GM18511 (cell line): ENCODE data around the gene ROBO1.

Experiments
- ATAC-seq: cut with Tn5 transposase; IDR thresholded peaks from one replicate; pipeline ENCODE4 v1.9.1; 2021; ENCODE audit warnings: mild to moderate bottlenecking, moderate library complexity; ENCODE audit not compliant: unreplicated experiment

ROBO1 gene

GRCh38 chr3:79672075-79672474, 95.7 kb downstream of the ROBO1 start:
- ATAC-seq: no peak

GRCh38 chr3:79670178-79670577, 97.6 kb downstream of the ROBO1 start:
- no peak for ATAC-seq

GRCh38 chr3:79664455-79664854, 103.3 kb downstream of the ROBO1 start:
- no peak for ATAC-seq

GRCh38 chr3:79661896-79662295, 105.9 kb downstream of the ROBO1 start:
- ATAC-seq: no peak

- no peak for ATAC-seq
Measured at GRCh38 chr3:79657076-79657475, 110.7 kb downstream of the ROBO1 start.

DNA sequence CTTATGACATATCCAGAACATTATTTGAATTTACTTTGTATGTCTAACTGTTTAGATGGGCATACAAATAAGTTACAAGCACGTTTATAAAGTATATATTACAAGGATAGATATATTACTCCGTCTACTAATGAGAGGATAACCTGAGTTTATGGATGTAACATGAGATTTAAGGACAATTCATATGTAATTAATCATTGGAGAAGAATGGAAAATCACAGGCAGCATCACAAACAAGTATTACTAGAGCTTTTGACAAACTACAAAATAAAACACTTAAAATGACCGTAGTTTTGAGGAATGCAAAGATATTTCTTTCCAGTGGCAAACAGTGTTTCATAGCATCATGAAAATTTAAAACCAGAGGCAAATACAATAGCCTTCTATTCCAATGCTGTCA, 113.8 kb downstream of the ROBO1 start:
- ATAC-seq: no peak

DNA sequence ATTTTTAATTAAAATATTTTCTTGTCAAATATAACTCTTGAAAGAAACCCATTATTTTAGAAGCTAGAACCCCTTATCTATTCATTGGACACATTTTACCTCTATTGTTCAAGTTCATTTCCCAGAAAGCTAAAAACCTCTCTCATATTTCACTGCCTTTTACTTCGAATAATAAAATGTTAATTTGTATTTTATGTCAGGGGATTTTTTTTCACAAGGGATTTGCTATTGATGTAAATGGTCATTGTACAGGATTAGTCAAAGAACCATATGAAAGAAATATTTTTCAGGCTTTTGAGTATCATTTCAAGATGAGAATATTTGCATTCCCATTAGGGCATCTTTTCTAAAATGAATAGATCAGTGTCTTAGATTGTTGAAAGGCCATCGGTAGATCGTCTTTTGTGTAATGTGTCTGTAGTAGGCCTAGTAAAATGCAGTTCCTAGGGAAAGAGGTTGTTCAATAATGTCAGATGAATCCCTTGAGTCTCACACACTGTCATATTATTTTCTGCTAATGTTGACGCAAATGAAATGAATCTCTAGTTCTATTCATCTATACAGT, 114.5 kb downstream of the ROBO1 start:
- ATAC-seq: no peak

DNA sequence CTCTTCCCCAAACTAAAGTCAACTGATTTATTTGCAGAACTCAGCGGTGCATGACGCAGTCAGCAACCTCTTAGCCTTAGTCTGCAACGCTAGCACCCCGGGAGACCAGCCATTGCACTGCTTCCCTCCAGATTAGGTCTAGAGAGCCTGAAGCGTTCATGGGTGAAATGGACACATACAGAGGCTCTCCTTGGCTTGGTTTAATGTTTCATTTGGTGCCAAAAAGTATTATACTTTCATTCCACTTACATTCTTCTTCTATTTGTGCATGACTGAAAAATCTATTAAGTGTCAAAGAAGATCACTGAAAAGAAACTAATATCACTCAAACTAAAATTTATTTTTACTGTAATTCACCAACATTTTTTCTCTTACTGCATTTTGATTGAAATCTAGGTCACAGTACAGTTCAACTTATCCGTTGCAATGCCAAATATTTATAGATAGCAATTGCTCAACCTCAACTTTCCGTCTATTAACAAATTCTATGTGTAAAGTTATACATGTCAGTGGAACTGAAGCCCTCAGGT, 116.2 kb downstream of the ROBO1 start:
- no peak for ATAC-seq

DNA sequence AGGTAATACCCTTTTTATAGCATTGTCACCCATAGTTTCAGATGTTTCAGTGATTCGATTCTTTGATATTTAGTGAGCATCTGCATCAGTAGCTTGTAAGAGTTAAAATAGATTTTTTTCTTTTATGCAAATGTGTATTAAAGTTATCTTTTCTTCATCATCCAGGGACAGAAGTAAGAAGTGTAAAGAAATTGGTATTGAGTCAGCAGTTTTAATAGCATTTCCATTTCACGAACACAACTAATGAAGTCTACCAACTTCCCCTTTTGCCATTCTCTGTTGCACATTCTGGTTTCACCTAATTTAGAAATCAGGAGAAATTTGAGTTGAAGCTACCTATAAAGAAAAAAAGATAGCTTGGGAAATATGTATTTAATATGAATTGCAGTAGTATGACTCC, 127.9 kb downstream of the ROBO1 start:
- ATAC-seq: no peak

DNA sequence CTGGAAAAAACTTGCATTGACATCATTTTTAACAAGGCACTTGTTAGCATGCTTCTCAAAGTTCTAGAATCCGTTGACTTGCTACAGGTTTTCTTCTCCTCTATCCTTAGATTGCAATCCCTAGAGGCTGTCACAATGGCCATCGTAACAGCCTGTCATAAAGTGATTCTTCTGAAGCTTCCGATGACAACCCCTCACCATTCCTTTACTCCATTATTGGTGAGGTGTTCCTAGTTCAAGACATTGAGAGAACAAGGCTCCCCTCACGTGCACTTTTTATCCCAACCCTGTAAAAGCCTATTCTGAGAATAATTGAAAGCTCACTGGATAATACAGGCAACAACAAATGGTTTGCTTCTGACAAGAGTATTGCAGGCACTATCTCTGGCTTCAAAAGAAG, 131.4 kb downstream of the ROBO1 start:
- ATAC-seq: no peak

DNA sequence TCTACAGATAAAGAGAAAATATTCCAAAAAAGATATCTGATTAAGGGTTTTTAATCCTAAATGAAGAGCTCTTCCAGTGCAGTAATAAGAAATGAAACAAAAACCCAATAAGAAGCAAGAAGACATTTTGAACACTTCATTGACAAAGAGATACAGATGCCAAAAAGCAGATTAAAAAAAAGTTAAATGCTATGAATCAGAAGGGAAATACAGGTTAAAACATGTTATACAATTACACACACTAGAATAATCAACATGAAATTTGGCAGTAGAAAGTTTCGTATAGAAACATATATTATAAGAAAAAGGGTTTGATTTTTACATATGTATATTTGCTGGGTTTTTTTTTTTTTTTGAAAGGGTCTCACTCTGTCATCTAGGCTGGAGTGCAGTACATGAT, 135.0 kb downstream of the ROBO1 start:
- no peak for ATAC-seq

- no peak for ATAC-seq
Measured at GRCh38 chr3:79618883-79619282, 148.9 kb downstream of the ROBO1 start.

DNA sequence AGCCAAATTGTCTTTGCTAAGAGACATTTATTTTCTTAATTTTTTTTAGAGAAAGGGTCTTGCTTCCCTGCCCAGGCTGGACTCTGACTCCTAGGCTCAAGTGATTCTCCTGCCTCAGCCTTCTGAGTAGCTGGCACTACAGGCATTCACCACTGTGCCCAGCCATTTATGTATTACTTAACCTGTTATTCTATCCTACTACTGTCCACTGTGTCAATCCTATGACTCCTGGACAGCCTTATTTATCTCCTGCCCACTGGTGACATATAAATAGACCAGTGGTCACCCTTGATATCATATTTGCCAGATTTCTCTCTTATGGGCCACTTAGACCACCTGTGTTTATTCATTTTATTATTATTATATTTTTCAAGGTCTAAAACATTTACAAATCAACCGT, 161.4 kb downstream of the ROBO1 start:
- ATAC-seq: no peak

GRCh38 chr3:79604681-79605080, 163.1 kb downstream of the ROBO1 start:
- ATAC-seq: no peak

- ATAC-seq: no peak
Measured at GRCh38 chr3:79602385-79602784, 165.4 kb downstream of the ROBO1 start.

GRCh38 chr3:79598594-79598993, 169.2 kb downstream of the ROBO1 start:
- ATAC-seq: no peak

DNA sequence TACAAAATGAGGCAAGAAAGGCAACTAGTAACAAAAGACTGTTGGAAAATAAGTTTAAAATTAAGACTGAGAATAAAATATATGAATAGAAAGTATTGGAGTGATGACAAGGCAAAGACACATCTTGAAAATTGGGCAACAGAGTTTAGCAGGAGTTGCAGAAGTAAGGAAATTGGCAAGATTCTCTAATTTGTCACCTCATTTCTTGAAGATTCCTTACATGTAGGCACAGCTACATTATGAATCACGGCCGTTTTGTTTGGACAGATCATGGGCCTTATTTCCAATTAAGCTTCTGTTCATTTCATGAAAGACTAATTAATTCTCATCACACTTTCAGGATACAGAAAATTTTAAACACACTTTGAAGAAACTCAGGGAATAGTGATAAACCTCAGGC, 170.1 kb downstream of the ROBO1 start:
- ATAC-seq: no peak

DNA sequence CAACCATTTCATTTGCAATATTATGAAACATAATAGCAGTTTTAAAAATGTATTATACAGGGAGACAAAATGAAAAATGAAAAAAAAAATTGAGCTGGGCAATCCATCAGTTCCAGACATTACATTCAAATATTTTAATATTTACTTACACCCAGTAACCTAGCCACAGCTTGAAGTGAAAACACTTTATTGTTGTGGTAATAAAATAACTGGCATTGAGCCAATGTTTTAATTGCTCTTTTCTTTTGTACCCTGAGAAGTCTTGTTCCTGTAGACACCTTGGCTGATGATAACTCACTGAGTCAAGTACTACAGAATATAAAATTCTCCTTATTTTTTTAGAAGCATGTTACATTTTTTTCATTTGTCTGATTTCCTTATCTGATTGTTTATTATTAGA, 180.6 kb downstream of the ROBO1 start:
- no peak for ATAC-seq

- ATAC-seq: no peak
Measured at GRCh38 chr3:79586232-79586631, 181.6 kb downstream of the ROBO1 start.

DNA sequence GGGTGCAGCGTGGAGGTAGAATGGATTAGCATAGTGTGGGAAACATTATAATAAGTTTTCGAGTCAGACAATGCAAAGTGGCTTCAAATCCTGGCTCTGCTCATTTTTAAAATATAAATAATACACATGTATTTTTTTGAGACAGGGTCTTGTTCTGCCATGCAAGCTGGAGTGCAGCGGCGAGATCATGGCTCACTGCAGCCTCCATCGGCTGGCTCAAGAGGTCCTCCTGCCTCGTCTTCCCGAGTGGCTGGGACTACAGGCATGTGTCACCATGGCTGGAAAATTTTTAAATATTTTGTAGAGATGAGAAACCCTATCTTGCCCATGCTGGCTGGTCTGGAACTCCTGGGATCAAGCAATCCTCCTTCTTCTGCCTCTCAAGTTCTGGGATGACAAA, 194.9 kb downstream of the ROBO1 start:
- no peak for ATAC-seq

- no peak for ATAC-seq
Measured at GRCh38 chr3:79568938-79569337, 198.9 kb downstream of the ROBO1 start.

- ATAC-seq: peak; percentile 85
Measured at GRCh38 chr3:79564192-79564591, 203.6 kb downstream of the ROBO1 start.

DNA sequence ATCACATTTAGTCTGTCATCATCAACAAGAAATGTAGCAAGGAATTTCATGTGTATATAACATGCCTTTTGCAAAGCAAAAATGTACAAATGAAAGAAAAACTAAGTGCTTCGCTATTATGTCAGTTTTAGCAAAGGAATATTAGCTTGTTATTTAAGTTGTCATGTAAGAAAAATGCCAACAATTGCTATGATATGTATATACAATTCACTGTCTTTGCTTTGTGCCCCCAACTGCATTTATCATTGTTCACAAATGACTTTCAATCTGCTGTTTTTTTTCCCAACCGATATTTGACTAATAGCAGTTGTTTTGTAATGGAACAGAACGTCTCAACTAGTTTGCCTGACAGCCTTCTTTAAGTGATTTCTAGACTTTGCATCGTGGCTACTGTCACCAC, 207.1 kb downstream of the ROBO1 start:
- no peak for ATAC-seq
